ENCODE results near the gene SSR1. TPM values are rescaled to one million over a fixed set of nuclear protein-coding genes. Genes with fewer than 3 reads are reported as not detected.
A peak's percentile ranks its signal among the peaks of the same experiment; 100 is the strongest.

The SSR1 gene
- total and polyA plus RNA-seq, 2 of the 13 experiments (the other 11 are each of a cell fraction or from before 2014, with no cell fraction given): 203 to 243 TPM

DNA sequence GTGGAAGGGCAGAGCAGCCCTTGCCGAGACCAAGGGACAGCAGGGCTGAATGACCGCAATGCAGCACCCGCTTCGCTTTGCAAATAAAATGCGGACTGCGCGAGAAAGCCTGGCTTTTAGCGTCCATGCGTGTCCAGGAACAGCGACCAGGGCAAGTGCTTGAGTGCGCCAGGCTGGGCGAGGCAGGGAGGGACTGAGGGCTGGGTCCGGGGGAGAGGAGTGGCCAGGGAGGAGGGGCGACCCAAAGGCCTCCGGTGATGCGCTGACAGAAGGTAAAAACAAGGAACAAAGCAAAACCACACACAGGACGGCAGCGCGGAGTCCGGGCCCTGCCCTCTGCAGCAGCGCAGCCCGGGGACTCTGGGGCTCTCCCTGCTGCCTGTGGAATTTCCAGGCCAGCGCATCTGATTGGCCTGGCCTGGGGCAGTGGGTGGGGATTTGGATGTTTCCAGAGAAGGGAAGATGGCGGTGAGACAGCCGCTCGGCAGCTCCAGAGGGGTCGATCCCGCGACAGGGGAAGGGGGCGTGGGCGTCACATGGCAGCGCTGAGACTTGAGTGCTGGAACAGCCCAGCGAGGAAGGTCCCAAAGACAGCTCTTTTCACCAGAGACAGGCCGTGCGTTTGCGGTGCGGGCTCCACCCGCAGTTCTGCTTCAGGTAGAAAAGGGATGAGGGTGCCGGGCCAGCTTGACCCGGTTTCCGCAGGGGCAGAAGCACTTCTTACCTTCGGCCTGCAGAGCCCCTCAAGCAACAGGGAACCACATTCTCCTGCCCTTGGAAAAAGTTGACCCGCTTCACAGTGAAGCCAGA is 51.8 kb downstream of the SSR1 start (continued):
- TF ChIP-seq, protein P1, sequence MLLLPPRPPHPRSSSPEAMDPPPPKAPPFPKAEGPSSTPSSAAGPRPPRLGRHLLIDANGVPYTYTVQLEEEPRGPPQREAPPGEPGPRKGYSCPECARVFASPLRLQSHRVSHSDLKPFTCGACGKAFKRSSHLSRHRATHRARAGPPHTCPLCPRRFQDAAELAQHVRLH (CRISPR knock-in tag; IDR thresholded peaks at IDR 0.05; ENCODE audit: borderline replicate concordance, low read depth): peak; percentile 73
- TF ChIP-seq ZNF280D (CRISPR knock-in tag; IDR thresholded peaks at IDR 0.05) (peak; percentile 43; the same call in 1 of the 2 replicates), THAP8 (CRISPR knock-in tag; IDR thresholded peaks at IDR 0.05; ENCODE audit: borderline replicate concordance) (0 out of 2 replicates have a peak, but pooled peaks have one; percentile 25), ZNF558 (CRISPR knock-in tag; IDR thresholded peaks at IDR 0.05; ENCODE audit: borderline replicate concordance) (no peak), GABPA (IDR thresholded peaks at IDR 0.05; ENCODE audit: low read depth, low read length) (no peak), GABPA (CRISPR knock-in tag; IDR thresholded peaks at IDR 0.05; ENCODE audit: low read depth) (no peak), U2AF2 (IDR thresholded peaks at IDR 0.05; ENCODE audit: low read depth, low read length) (no peak), PHF8 (CRISPR knock-in tag; IDR thresholded peaks at IDR 0.05) (peak; percentile 85), ZNF230 (CRISPR knock-in tag; IDR thresholded peaks at IDR 0.05) (no peak), CBX5 (CRISPR knock-in tag; IDR thresholded peaks at IDR 0.05; ENCODE audit: borderline replicate concordance) (peak; percentile 73), ZNF546 (CRISPR knock-in tag; conservative IDR thresholded peaks at IDR 0.05) (peak; percentile 60), BCL3 (CRISPR knock-in tag; IDR thresholded peaks at IDR 0.05) (peak; percentile 85; the same call in 1 of the 2 replicates), HBP1 (CRISPR knock-in tag; IDR thresholded peaks at IDR 0.05; ENCODE audit: low read depth) (peak; percentile 65; the same call in 1 of the 2 replicates), ZNF672 (CRISPR knock-in tag; IDR thresholded peaks at IDR 0.05) (no peak)
- TF ChIP-seq, protein P2, sequence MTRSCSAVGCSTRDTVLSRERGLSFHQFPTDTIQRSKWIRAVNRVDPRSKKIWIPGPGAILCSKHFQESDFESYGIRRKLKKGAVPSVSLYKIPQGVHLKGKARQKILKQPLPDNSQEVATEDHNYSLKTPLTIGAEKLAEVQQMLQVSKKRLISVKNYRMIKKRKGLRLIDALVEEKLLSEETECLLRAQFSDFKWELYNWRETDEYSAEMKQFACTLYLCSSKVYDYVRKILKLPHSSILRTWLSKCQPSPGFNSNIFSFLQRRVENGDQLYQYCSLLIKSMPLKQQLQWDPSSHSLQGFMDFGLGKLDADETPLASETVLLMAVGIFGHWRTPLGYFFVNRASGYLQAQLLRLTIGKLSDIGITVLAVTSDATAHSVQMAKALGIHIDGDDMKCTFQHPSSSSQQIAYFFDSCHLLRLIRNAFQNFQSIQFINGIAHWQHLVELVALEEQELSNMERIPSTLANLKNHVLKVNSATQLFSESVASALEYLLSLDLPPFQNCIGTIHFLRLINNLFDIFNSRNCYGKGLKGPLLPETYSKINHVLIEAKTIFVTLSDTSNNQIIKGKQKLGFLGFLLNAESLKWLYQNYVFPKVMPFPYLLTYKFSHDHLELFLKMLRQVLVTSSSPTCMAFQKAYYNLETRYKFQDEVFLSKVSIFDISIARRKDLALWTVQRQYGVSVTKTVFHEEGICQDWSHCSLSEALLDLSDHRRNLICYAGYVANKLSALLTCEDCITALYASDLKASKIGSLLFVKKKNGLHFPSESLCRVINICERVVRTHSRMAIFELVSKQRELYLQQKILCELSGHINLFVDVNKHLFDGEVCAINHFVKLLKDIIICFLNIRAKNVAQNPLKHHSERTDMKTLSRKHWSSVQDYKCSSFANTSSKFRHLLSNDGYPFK (CRISPR knock-in tag; IDR thresholded peaks at IDR 0.05; ENCODE audit: borderline replicate concordance): peak; percentile 76; the same call in 1 of the 2 replicates
- TF ChIP-seq, protein P3, sequence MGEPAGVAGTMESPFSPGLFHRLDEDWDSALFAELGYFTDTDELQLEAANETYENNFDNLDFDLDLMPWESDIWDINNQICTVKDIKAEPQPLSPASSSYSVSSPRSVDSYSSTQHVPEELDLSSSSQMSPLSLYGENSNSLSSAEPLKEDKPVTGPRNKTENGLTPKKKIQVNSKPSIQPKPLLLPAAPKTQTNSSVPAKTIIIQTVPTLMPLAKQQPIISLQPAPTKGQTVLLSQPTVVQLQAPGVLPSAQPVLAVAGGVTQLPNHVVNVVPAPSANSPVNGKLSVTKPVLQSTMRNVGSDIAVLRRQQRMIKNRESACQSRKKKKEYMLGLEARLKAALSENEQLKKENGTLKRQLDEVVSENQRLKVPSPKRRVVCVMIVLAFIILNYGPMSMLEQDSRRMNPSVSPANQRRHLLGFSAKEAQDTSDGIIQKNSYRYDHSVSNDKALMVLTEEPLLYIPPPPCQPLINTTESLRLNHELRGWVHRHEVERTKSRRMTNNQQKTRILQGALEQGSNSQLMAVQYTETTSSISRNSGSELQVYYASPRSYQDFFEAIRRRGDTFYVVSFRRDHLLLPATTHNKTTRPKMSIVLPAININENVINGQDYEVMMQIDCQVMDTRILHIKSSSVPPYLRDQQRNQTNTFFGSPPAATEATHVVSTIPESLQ (CRISPR knock-in tag; conservative IDR thresholded peaks at IDR 0.05): no peak
